ENCODE data around the gene TRAPPC1.

- no peak for TF ChIP-seq CTCF (IDR thresholded peaks at IDR 0.05)
- TF ChIP-seq POLR2AphosphoS5 (IDR thresholded peaks at IDR 0.05; ENCODE audit: low read depth, low read length): no peak
- TF ChIP-seq MAX (IDR thresholded peaks at IDR 0.05; ENCODE audit: low read depth): no peak
- no peak for TF ChIP-seq ELF1 (IDR thresholded peaks at IDR 0.05)
- no peak for TF ChIP-seq SIN3A (IDR thresholded peaks at IDR 0.05; ENCODE audit: borderline replicate concordance, low read depth, low read length)
- TF ChIP-seq TAF1 (IDR thresholded peaks at IDR 0.05; ENCODE audit: borderline replicate concordance, low read depth, low read length): no peak
- TF ChIP-seq FOSL2 (IDR thresholded peaks at IDR 0.05; ENCODE audit: borderline replicate concordance, low read depth): no peak
- no peak for TF ChIP-seq FOXM1 (IDR thresholded peaks at IDR 0.05; ENCODE audit: low read depth)
Observed at GRCh38 chr17:7935859-7936258, 4.1 kb upstream of the TRAPPC1 start.
